IPS-18c (cell line): Measurements from ENCODE around the gene SLC25A41.

Experiments
- H3K4me3 ChIP-seq: 2 replicates; pipeline ENCODE4 v1.7.0; 2013; ENCODE audit warnings: low read depth, mild to moderate bottlenecking, low read length, moderate library complexity; ENCODE audit not compliant: insufficient read depth
- H3K9me3 ChIP-seq: one replicate; pipeline ENCODE4 v1.6.1; 2013; ENCODE audit warnings: mild to moderate bottlenecking, low read length, moderate library complexity; ENCODE audit not compliant: control insufficient read depth, insufficient read depth

Gene SLC25A41

DNA sequence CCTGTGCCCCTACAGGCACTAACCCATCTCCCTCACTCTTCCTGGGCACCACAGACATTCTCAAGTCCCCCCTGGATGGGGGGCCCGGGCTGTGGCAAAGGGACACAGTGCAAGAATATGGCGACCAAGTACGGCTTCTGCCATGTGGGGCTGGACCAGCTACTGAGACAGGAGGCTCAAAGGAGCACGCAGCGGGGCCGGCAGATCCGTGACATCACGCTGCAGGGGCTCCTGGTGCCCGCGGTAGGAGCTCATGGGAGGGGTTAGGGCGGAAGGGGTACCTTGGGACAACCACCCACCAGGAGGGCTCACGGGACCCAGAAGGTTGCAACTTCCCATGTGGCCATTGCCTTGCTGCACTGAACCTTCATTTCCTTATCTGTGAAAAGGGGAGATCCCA is 37.3 kb downstream of the SLC25A41 start:
- no peaks in the 10 kb centered on the region for H3K9me3 ChIP-seq
- no peak overlapping the region for H3K4me3 ChIP-seq

DNA sequence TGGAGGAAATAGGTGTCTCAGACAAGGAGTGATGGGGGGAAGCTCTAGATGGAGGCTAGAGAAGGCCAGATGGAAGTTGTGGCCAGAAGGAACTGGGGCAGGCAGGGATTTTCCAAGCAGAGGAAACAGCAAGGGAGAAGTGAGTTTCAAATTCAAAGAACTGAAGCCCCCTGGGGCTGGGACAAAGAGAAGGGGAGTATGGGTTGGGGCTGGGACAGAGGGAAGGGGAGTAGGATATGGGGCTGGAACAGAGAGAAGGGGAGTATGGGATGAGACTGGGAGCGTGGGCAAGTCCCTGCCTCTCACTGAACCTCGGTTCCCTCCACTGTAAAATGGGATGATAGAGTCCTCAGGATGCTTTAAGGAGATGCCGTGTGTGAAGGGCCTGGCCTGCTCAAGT is 38.7 kb downstream of the SLC25A41 start:
- Histone ChIP-seq H3K9me3 (no peaks in the 10 kb centered on the region), H3K4me3 (no peak overlapping the region)

DNA sequence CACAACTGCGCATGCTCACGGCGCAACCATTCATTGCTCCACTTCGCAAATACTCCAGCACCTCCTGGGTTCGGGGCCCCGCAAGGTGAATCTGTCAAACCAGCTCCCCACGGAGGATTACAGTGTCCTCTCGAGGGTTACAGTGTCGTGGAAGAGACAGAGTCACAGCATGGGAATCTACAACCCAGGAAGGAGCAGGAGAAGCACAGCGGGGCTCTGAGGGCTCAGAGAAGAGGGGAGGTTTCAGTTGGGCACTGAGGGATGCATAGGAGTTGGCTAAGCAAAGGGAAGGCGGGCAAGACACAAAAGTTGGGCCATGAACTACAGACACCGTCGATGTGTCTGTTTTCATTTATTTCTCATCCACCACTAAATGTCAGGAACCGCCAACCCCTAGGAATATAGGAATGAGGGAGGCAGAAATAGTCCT is 39.6 kb downstream of the SLC25A41 start:
- Histone ChIP-seq H3K4me3 (peak overlapping the region; percentile 94), H3K9me3 (no peaks in the 10 kb centered on the region)

DNA sequence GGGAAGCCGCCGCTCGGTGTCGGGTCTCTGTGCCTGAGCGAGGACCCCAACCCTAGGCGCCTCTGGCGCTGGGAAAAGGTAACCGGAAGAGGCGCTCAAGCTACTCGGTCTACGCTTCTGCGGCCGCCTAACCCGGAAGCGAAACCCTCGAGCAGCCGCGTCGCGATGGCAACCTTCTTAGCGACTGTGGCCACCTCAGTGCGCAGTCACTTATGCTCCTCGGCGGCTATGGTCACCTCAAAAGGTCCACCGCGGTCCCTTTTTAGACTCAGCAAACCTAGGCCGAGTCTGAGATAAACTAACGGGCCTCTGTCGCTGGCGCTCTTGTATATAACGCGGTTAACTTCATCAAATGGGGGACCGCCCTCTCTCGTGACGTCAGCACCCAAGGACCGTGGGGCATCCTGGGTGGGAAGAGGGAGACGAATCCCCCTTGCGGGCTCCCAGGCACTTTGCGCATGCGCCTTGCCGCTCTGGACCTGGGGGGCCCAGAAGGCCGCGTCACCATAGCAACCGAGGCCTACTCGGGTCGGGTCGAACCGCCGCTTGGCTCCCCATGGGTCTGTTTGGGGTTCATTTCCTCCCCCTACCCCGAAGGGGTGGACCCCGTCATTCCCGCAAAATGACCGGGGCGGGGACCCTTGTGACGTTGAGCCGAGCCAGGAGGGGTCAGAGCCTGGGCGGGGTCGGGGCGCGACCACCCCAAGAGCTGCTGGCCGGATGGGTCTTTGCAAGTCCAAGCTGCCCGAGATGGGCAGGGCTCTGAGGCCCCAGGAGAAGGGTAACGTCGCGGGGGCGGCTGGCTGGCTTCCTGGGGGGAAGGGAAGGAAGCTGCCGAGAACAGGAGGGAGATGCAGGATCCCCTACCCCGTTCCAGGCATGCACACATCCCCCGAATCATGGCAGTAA is 40.2 kb downstream of the SLC25A41 start, which contains the start of gene GTF2F1:
Gene GTF2F1, minus strand, starts transcription at position 91 of the 909 bp plus-strand sequence. CDS start 169 bp downstream, outside the sequence.
- no peaks in the 10 kb centered on the region for H3K9me3 ChIP-seq

DNA sequence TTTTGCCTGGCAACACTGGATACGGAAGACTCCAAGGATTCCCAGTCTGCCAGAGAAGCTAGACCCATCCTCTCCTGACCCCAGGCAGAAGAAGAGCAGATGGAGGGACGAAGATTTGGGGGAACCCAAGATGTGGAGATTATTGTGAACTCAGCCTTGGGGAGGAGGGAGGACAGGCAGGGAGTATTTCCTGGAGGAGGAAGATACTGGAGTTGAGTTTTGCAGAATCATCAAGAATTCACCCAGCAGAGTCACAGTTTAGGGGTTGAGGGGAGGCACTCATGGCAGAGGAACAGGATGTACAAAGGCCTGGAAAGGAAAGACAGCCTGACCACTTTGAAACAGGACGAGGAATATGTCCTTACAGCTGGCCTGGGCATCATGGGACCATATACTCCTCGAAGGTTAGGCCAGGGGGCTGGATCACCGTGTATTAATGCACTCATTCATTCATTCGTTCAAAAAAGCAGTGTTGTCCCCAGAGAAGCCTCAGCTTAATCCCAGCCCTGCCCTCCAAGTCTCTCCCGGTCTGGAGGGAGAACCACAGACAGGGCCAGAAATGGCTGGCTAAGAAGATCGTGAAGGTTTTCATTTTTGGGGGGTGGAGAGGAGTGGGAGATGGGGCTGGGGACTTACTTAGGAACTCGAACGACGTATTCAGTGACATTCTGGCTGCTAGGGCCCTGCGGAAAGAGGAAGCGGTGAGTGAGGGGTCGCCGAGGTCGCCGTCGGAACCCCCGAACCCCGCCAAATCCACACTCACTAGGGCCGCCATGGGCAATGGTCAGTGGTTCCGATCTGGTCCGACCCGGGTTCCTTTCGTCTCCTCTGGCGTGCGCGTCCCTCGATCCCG is 41.1 kb downstream of the SLC25A41 start:
- Histone ChIP-seq H3K9me3 (no peaks in the 10 kb centered on the region), H3K4me3 (peak overlapping the region; percentile 94)

More for the DNA sequence above, 40.2 kb downstream of the SLC25A41 start, which contains the start of gene GTF2F1:
- H3K4me3 ChIP-seq = peak within 1 kb of the TSS; percentile 94

DNA sequence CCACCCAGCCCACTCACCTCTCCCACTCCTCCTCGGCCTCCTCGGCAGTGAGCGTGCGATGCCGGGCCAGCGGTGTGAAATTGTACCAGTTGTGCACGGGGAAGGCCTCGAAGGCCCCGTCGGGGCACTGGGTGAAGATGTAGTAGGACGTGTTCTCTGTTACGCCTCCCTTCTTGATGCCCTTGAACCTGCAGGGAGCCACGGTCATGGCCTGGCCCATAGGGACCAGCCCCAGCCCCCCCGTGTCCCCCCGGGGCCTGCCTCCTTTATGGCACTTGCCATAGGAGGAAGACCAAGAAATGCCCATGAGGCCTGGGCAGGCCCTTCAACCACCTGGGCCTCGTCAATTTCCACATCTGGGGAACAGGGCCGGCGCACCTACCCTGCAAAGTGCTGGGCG is 46.2 kb downstream of the SLC25A41 start:
- Histone ChIP-seq H3K4me3 (no peak overlapping the region), H3K9me3 (peaks cover 2% of the 10 kb centered on the region)

DNA sequence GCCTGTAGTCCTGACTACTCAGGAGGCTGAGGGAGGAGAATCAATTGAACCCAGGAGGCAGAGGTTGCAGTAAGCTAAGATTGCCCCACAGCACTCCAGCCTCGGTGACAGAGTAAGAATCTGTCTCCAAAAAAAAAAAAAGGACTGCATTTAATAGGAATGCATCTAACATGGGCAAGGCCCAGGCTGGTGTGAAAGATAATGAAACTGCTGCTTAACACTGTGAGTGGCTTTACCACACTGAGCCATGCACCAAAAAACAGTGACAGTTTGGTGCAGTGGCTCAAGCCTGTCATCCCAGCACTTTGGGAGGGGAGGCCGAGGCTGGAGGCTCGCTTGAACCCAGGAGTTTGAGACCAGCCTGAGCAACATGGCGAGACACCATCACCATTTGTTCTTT is 49.2 kb downstream of the SLC25A41 start:
- Histone ChIP-seq H3K9me3 (peaks cover 5% of the 10 kb centered on the region), H3K4me3 (no peak overlapping the region)

DNA sequence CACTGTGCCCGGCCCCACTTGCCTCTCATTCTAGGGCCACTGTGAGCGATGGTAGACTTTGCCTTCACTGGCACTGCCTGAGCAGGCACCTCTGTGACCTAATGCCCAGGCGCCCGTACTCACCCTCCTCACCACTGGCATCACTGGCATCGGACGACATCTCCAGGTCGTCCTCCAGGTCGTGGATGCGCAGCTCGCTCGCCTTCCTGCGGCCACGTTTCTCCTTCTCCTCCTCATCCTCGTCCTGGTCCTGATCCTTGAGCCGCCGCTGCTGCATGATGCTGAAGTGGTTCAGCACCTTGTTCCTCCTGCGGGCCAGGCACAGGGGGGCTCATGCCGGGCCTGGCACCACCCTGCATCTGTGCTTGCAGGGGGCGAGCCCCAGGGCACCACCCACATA is 50.4 kb downstream of the SLC25A41 start:
- Histone ChIP-seq H3K4me3 (no peak overlapping the region), H3K9me3 (peaks cover 5% of the 10 kb centered on the region)

DNA sequence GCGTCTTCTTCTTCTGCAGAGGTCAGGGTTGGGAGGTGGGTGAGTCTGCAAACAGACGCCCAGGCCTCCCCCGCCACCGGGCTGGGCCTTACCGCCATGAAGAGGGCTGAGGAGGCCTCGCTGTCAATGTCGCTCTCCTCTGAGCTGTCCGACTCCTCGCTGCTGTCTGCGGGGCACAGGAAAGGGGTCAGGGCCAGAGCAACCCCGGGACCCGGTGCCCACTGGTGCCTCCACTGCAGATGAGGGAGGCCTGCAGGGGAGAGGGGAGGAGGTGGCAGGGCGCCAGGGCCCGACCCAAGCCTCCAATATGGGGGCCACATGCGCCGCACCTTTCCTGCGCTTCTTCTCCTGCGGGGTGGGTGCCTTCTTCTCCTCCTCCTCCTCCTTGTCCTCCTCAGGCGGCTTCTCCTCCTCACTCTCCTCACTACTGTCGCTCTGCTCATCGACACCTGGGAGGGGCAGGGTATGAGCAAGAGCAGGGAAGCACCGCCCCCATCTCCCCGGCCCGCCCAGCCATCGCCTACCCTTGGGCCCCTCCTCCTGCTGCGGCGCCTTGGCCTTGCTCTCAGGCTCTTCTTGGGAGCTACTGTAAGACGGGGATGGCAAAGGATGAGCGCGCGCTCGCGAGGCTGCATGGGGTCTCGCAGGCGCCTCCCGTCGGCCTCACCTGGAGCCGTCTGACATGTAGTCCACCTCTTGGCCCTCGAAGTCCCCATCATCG is 52.4 kb downstream of the SLC25A41 start:
- no peak overlapping the region for H3K4me3 ChIP-seq
- H3K9me3 ChIP-seq = peaks cover 3% of the 10 kb centered on the region

DNA sequence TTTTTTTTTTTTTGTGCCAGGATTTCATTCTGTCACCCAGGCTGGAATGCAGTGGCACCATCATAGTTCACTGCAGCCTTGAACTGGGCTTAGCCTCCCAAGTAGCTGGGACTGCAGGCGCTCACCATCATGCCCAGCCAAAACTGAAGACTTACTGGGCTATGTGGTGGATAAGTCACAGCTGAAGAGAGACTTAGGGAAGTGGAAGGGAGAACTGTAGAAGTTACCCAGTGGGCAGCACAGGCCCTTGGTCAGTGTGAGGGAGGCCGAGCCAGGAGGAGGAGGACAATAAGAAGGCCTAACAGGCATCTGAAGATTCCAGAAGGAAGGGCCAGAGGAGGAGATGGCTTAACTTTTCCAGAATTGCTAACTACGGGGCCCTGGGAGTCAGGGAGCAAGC is 53.8 kb downstream of the SLC25A41 start:
- peaks cover 3% of the 10 kb centered on the region for H3K9me3 ChIP-seq
- H3K4me3 ChIP-seq = no peak overlapping the region

DNA sequence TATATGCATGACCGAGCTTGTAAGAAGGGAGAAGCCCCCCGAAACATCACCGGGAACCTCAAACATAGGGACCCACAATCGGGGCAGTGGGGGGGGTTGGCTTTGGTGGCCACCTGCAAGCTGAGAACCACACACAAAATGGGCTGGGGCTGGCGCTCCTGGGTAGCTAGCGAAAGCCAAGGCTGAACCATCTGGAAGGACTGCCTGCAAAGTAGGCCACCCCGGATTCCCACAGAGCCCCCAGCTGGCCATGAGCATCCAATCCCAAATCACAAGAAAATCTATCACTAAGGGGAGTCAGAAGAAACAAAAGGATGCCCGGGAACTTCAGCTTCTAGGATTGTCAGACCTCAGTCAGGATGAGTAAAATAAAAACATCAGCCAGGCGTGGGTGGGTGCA is 55.1 kb downstream of the SLC25A41 start:
- H3K4me3 ChIP-seq = no peak overlapping the region
- peaks cover 3% of the 10 kb centered on the region for H3K9me3 ChIP-seq

DNA sequence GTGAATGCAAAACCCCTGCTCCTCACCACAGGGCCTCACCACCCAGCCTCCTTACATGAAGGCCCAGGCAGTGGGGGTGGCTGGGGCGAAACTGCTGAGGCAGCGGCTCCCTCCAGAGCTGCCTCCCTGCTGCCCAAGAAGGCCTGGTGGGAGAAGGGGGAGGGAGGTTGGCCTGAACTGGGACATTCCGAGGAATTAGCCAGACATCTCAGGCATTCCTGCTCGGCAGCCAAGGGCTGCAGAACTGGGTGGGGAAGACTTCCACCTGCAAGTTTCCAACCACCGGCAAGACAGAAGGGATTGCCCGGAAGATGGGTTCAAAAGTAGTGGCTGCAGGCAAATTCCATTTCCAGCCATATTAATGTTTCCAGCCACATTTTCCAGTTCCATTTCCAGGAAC is 55.5 kb downstream of the SLC25A41 start:
- Histone ChIP-seq H3K9me3 (peaks cover 3% of the 10 kb centered on the region), H3K4me3 (no peak overlapping the region)

DNA sequence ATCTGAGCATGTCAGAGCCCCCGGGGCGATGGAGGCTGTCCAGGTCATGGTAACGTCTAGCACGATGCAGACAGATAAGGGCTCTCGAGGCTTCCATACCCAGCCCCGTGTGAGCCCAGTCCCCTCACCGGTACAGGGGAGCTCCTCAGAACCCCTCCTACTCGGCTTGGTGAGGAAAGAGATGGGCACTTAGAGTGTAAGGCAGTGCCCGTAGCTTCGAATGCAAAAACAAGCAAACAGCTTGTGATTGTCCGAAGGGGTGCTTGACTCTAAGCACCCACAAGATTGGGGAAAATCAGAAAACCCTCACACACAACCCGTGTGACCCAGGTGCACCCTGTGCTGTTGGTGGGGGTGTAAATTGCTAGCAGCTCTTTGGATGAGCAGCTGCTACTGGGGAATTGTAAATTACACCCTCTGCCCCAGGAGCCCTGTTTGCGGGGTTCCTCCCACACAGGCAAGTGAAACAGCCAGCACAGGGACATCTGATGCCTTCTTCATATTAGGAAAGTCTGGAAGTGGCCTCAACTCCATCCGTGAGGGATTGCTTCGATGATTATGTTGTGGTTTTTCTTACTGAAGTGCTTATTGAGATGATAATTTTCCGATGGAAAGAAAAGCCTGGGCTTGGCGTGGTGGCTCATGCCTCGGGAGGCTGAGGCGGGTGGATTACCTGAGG is 56.9 kb downstream of the SLC25A41 start:
- Histone ChIP-seq H3K9me3 (peaks cover 3% of the 10 kb centered on the region), H3K4me3 (no peak overlapping the region)
